Gastrocnemius medialis (tissue), 4 donors: ENCODE measurements around the gene HIVEP3.

Experiments
- CTCF ChIP-seq, 5 experiments: fragments of 450-650 bp in 3 of 5; fragments of 200-600 bp in 2 of 5; sonication (generic) in 2 of 5; IDR thresholded peaks in 4 of 5; conservative IDR thresholded peaks in 1 of 5; 1 replicate in 4 of 5; 2 replicates in 1 of 5; pipeline ENCODE4 v1.5.1; 2016 to 2019; ENCODE audit warnings: antibody characterized with exemption in 5 of 5, mild to moderate bottlenecking in 3 of 5, moderate library complexity in 3 of 5
- POLR2A ChIP-seq, 2 donors: fragments of 450-650 bp; IDR thresholded peaks; one replicate each; pipeline ENCODE4 v1.6.1; 2017; ENCODE audit warnings: antibody characterized with exemption in 2 of 2, mild to moderate bottlenecking in 2 of 2, moderate library complexity in 2 of 2

- TF ChIP-seq POLR2A (IDR thresholded peaks at IDR 0.05) (no peak), CTCF (IDR thresholded peaks at IDR 0.05 in 4 of 5, conservative IDR thresholded peaks at IDR 0.05 in 1 of 5) (no peak)
Measured at GRCh38 chr1:41581216-41582003, 337.3 kb downstream of the HIVEP3 start.
